Astrocyte (in vitro differentiated cells and primary cell): Measurements from ENCODE around the gene PLEKHM3. TPM values are rescaled to one million over a fixed set of nuclear protein-coding genes. Genes with fewer than 3 reads are reported as not detected.

Experiments used
- DNase-seq: peaks from one replicate; pipeline ENCODE4 v3.0.0-alpha.2; 2010; ENCODE audit warnings: low read depth
- FAIRE-seq: peaks from 2 replicates; lab custom pipeline; 2011; peaks lifted over from hg19 to GRCh38; lab: Jason Lieb, UNC
- H2AFZ ChIP-seq: 2 replicates; pipeline ENCODE4 v1.6.0; 2012; ENCODE audit warnings: low read depth, low read length, inconsistent platforms
- H3K27ac ChIP-seq: 2 replicates; pipeline ENCODE4 v1.5.1; 2011; ENCODE audit warnings: low read depth, low read length, inconsistent platforms
- H3K27me3 ChIP-seq: 2 replicates; pipeline ENCODE4 v1.6.0; 2011; ENCODE audit warnings: low read length, inconsistent platforms; ENCODE audit not compliant: insufficient read depth
- H3K36me3 ChIP-seq: 2 replicates; pipeline ENCODE4 v1.5.1; 2011; ENCODE audit warnings: low read length, inconsistent platforms; ENCODE audit not compliant: insufficient read depth
- H3K4me1 ChIP-seq: 2 replicates; pipeline ENCODE4 v1.5.1; 2011; ENCODE audit warnings: low read length, inconsistent platforms; ENCODE audit not compliant: insufficient read depth
- H3K4me2 ChIP-seq: 2 replicates; pipeline ENCODE4 v1.6.0; 2012; ENCODE audit warnings: low read length, inconsistent platforms
- H3K4me3 ChIP-seq: 2 replicates; pipeline ENCODE4 v1.5.1; 2011; ENCODE audit warnings: low read depth, mild to moderate bottlenecking, low read length, inconsistent platforms; ENCODE audit not compliant: insufficient read depth
- H3K79me2 ChIP-seq: 2 replicates; pipeline ENCODE4 v1.6.0; 2012; ENCODE audit warnings: mild to moderate bottlenecking, low read length, inconsistent platforms; ENCODE audit not compliant: insufficient read depth
- H3K9ac ChIP-seq: 2 replicates; pipeline ENCODE4 v1.6.0; 2012; ENCODE audit warnings: mild to moderate bottlenecking, low read length, inconsistent platforms
- H3K9me3 ChIP-seq: 2 replicates; pipeline ENCODE4 v1.5.1; 2012; ENCODE audit warnings: low read depth, mild to moderate bottlenecking, low read length, inconsistent platforms; ENCODE audit not compliant: insufficient read depth
- H4K20me1 ChIP-seq: 2 replicates; pipeline ENCODE4 v1.6.0; 2012; ENCODE audit warnings: low read length, inconsistent platforms; ENCODE audit not compliant: insufficient read depth
- H3K27ac Mint-ChIP-seq: one replicate; pipeline ENCODE4 v1.8.0; 2021; ENCODE audit warnings: mild to moderate bottlenecking, mixed read lengths; ENCODE audit not compliant: unreplicated experiment
- H3K27me3 Mint-ChIP-seq: one replicate; pipeline ENCODE4 v1.8.0; 2021; ENCODE audit warnings: low read depth, mixed read lengths; ENCODE audit not compliant: unreplicated experiment
- H3K36me3 Mint-ChIP-seq: one replicate; pipeline ENCODE4 v1.8.0; 2021; ENCODE audit warnings: low read depth, mixed read lengths; ENCODE audit not compliant: unreplicated experiment
- H3K4me1 Mint-ChIP-seq: one replicate; pipeline ENCODE4 v1.8.0; 2021; ENCODE audit warnings: low read depth, mixed read lengths; ENCODE audit not compliant: unreplicated experiment
- H3K4me3 Mint-ChIP-seq: one replicate; pipeline ENCODE4 v1.8.0; 2021; ENCODE audit warnings: mild to moderate bottlenecking, moderate library complexity, mixed read lengths; ENCODE audit not compliant: unreplicated experiment
- H3K9me3 Mint-ChIP-seq: one replicate; pipeline ENCODE4 v1.8.0; 2021; ENCODE audit warnings: mild to moderate bottlenecking, mixed read lengths; ENCODE audit not compliant: unreplicated experiment
- CTCF ChIP-seq: IDR thresholded peaks from 2 replicates; pipeline ENCODE4 v1.5.1; 2011; ENCODE audit warnings: low read depth, mild to moderate bottlenecking, inconsistent platforms, low read length, moderate library complexity; ENCODE audit not compliant: insufficient read depth
- EZH2 ChIP-seq: IDR thresholded peaks from 2 replicates; pipeline ENCODE4 v1.6.1; 2012; ENCODE audit warnings: mild to moderate bottlenecking, low read length, inconsistent platforms; ENCODE audit not compliant: insufficient read depth
- total RNA-seq: library from RNA; stranded (reverse); gene quantifications from 2 replicates; pipeline ENCODE4 v1.2.1, GENCODE V29; 2021

The PLEKHM3 gene
- total RNA-seq, 1 donor from 2014 or later: 9.1 TPM

GRCh38 chr2:207865210-207865609 is 160.1 kb downstream of the PLEKHM3 start:
- no peak overlapping the region for H3K4me2 ChIP-seq
- H3K36me3 ChIP-seq: no peaks in the 10 kb centered on the region
- no peak for DNase-seq
- no peaks in the 10 kb centered on the region for H3K27me3 ChIP-seq
- Mint-ChIP-seq H3K9me3 (no peaks in the 10 kb centered on the region), H3K27me3 (peaks cover 3% of the 10 kb centered on the region), H3K27ac (no peak overlapping the region), H3K4me3 (no peak overlapping the region), H3K4me1 (peaks cover 13% of the 10 kb centered on the region), H3K36me3 (peaks cover under 1% of the 10 kb centered on the region)
- H3K27ac ChIP-seq: no peak overlapping the region
- TF ChIP-seq EZH2 (no peak), CTCF (no peak)
- H3K9me3 ChIP-seq: no peaks in the 10 kb centered on the region
- no peak overlapping the region for H3K9ac ChIP-seq
- H4K20me1 ChIP-seq: no peaks in the 10 kb centered on the region
- FAIRE-seq: no peak
- H3K79me2 ChIP-seq: no peaks in the 10 kb centered on the region
- peaks cover 16% of the 10 kb centered on the region for H3K4me1 ChIP-seq
- H3K4me3 ChIP-seq: no peak overlapping the region
- no peak overlapping the region for H2AFZ ChIP-seq

- H3K27ac Mint-ChIP-seq: no peak overlapping the region
- TF ChIP-seq EZH2 (no peak), CTCF (no peak)
- no peak overlapping the region for H2AFZ ChIP-seq
- FAIRE-seq (no peak), DNase-seq (no peak)
- peaks cover 7% of the 10 kb centered on the region for H3K4me1 ChIP-seq
- peaks cover 3% of the 10 kb centered on the region for H3K36me3 Mint-ChIP-seq
- H3K9me3 Mint-ChIP-seq: no peaks in the 10 kb centered on the region
- H3K9ac ChIP-seq: no peak overlapping the region
- no peaks in the 10 kb centered on the region for H3K27me3 ChIP-seq
- H4K20me1 ChIP-seq: no peaks in the 10 kb centered on the region
- H3K27ac ChIP-seq: no peak overlapping the region
- H3K4me1 Mint-ChIP-seq: no peaks in the 10 kb centered on the region
- H3K4me2 ChIP-seq: no peak overlapping the region
- H3K27me3 Mint-ChIP-seq: peaks cover 3% of the 10 kb centered on the region
- no peak overlapping the region for H3K4me3 Mint-ChIP-seq
- no peak overlapping the region for H3K4me3 ChIP-seq
- no peaks in the 10 kb centered on the region for H3K9me3 ChIP-seq
- no peaks in the 10 kb centered on the region for H3K36me3 ChIP-seq
- no peaks in the 10 kb centered on the region for H3K79me2 ChIP-seq
Observed at GRCh38 chr2:207863345-207863744, 162.0 kb downstream of the PLEKHM3 start.

- peaks cover 3% of the 10 kb centered on the region for H3K36me3 Mint-ChIP-seq
- Histone ChIP-seq H3K4me3 (no peak overlapping the region), H3K9ac (no peak overlapping the region), H3K27ac (no peak overlapping the region), H3K79me2 (no peaks in the 10 kb centered on the region), H3K4me2 (no peak overlapping the region), H4K20me1 (no peaks in the 10 kb centered on the region), H3K9me3 (no peaks in the 10 kb centered on the region), H3K27me3 (no peaks in the 10 kb centered on the region), H2AFZ (no peak overlapping the region), H3K36me3 (no peaks in the 10 kb centered on the region), H3K4me1 (peaks cover 7% of the 10 kb centered on the region)
- TF ChIP-seq EZH2 (no peak), CTCF (no peak)
- no peak for DNase-seq
- FAIRE-seq: no peak
- no peak overlapping the region for H3K27ac Mint-ChIP-seq
- no peaks in the 10 kb centered on the region for H3K4me1 Mint-ChIP-seq
- peaks cover 3% of the 10 kb centered on the region for H3K27me3 Mint-ChIP-seq
- H3K4me3 Mint-ChIP-seq: no peak overlapping the region
- H3K9me3 Mint-ChIP-seq: no peaks in the 10 kb centered on the region
Observed at GRCh38 chr2:207861789-207862188, 163.5 kb downstream of the PLEKHM3 start.
